ENCODE data around the gene KL.

KL gene

GRCh38 chr13:33114146-33114545, 97.9 kb downstream of the KL start:
- TF ChIP-seq SPI1 (IDR thresholded peaks at IDR 0.05; ENCODE audit: borderline replicate concordance, low read depth) (no peak), GABPA (IDR thresholded peaks at IDR 0.05; ENCODE audit: low read depth) (no peak), REST (IDR thresholded peaks at IDR 0.05; ENCODE audit: insufficient replicate concordance, low read depth) (no peak), POLR2AphosphoS5 (IDR thresholded peaks at IDR 0.05; ENCODE audit: low read depth) (no peak)
- no peak for DNase-seq (ENCODE audit: low read depth in 1 of 2, low spot score in 1 of 2)
- Histone ChIP-seq H3K27me3 (ENCODE audit: insufficient read depth, poor library complexity, severe bottlenecking) (no peaks in the 10 kb centered on the region), H3K27ac (replicated peaks) (no peak overlapping the region), H3K4me3 (replicated peaks; ENCODE audit: insufficient read depth, low read length) (no peak overlapping the region)

DNA sequence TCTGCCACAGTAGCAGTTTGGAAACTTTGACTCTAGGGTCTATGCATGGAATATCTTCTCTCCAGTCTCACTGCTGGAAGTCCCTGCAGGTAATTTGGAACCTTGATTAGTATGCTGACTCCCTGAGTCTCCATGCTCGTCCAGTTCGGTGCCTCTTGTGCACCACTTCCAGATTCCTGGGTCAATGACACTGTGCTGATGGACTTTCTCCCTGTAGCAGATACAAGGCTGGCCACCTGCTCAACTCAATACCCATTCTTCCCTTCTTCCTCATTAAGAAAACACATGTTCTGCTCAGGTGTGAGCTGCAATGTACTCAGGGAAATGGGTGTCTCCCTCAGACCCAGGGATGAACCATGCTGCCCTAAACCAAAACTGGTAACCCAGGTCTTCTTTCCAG, 99.1 kb downstream of the KL start:
- H3K4me3 ChIP-seq (replicated peaks; ENCODE audit: insufficient read depth, low read length) = no peak overlapping the region
- H3K27me3 ChIP-seq (ENCODE audit: insufficient read depth, poor library complexity, severe bottlenecking) = no peaks in the 10 kb centered on the region
- DNase-seq (ENCODE audit: low read depth in 1 of 2, low spot score in 1 of 2) = no peak
- no peak overlapping the region for H3K27ac ChIP-seq (replicated peaks)
- TF ChIP-seq CTCF (IDR thresholded peaks at IDR 0.05; ENCODE audit: insufficient read depth, low read length) (no peak), POLR2AphosphoS5 (IDR thresholded peaks at IDR 0.05; ENCODE audit: low read depth) (no peak), REST (IDR thresholded peaks at IDR 0.05; ENCODE audit: insufficient replicate concordance, low read depth) (no peak), GABPA (IDR thresholded peaks at IDR 0.05; ENCODE audit: low read depth) (no peak), SPI1 (IDR thresholded peaks at IDR 0.05; ENCODE audit: borderline replicate concordance, low read depth) (no peak)

All from HL-60 (cell line).